ENCODE measurements around the gene OR2A1.
"Not testable (repeated sequence)": the region's sequence is repeated elsewhere in the genome, so short reads cannot be mapped to it uniquely, and the experiment has no call there.

The OR2A1 gene

DNA sequence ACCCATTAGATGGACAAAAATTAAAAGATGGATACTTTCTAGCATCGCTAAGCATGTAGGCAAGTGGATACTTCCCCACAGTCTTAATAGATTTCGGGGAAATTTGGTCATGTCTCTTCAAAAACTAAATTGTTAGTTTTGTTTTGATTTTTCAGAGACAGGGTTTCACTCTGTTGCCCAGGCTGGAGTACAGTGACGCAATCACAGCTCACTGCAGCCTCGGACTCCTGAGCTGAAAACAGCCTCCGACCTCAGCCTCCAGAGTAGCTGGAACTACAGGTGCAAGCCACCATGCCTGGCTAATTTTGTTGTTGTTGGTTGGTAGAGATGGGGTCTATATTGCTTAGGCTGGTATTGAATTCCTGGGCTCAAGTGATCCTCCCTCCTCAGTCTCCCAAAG is 13.6 kb downstream of the OR2A1 start:
- DNase-seq: not testable (repeated sequence)

DNA sequence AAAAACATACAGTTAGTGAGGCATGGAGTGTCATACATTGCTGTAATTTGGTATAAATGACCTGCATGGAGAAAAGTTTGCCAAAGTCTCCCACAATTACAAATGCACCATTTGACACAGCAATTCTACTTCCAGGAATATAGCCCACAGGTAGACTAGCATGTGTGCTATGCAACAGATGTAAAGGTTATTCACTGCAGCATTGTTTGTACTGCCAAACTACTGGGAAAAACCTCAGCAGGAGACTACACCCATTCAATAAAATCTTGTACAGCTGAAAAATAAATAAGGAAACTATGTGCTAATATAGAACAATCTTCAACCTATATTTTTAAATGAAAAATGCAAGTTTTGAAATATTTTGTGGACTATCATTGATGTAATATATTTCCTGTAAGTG is 17.8 kb downstream of the OR2A1 start:
- DNase-seq: not testable (repeated sequence)

GRCh38 chr7:144331221-144331995 is 19.2 kb downstream of the OR2A1 start:
- DNase-seq: not testable (repeated sequence)

- not testable (repeated sequence) for DNase-seq
Observed at GRCh38 chr7:144331996-144332288, 19.7 kb downstream of the OR2A1 start.

- DNase-seq: not testable (repeated sequence)
Observed at GRCh38 chr7:144348625-144349024, 36.4 kb downstream of the OR2A1 start.

- DNase-seq: not testable (repeated sequence)
Observed at GRCh38 chr7:144351667-144352066, 39.4 kb downstream of the OR2A1 start.

DNA sequence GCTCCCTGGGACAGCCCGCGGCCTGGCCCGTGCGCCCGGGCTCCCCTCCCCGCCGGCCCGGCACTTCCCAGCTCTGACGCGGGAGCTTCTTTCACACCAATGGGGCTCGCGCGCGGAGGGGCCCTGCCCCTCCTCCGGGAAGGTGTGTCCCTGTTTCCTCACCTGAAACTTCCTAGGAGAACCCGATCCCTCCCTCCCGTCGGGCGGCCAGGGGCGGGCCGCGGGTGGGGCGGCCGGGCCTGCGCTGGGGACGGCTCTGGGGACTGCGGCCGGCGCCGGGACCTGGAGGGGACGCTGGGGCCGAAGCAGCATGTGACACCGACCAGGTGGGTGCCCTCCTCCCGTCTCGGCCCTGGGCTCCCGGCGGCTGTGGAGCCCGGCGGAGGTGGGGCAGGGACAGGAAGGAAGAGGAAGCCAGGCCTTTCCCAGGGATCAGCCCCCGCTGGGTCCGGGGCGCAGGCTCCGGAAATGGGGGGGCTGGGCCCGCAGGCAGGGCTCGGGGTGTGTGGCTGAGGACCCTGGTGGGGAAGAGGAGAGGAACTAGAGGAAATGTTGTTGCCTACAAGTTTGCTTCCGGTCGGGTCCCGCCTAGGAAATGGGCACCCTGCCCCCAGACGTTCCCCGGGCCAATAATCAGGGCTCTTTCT is 43.1 kb downstream of the OR2A1 start, which contains the start of gene ARHGEF5:
Gene ARHGEF5, plus strand, starts transcription at position 227 of the 647 bp plus-strand sequence. CDS start 7,268 bp downstream, outside the sequence.
- DNase-seq: not testable (repeated sequence)

DNA sequence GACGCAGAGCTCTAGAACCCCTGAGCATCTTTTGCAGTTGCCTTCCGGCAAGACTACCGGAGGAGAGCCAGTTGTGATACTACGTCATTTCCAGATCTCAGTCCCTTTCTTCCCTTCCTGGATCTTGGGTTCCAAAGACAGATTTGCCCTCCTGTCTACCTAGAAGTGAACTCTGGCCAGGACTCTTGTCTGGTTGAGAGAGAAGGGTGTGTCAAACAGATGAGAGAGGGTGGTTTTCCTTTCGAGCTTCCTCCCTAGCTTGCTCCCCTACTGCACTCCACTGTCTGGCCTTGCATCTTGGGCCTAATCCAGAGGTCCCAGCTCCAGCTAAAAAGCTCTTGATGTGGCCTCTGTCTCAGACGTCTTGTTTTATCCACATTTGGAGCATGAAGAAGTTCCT is 44.0 kb downstream of the OR2A1 start:
- not testable (repeated sequence) for DNase-seq

- DNase-seq: not testable (repeated sequence)
Observed at GRCh38 chr7:144356860-144357259, 44.6 kb downstream of the OR2A1 start.

- not testable (repeated sequence) for DNase-seq
Observed at GRCh38 chr7:144362061-144362460, 49.8 kb downstream of the OR2A1 start.

GRCh38 chr7:144365523-144365922 is 53.3 kb downstream of the OR2A1 start:
- not testable (repeated sequence) for DNase-seq

DNA sequence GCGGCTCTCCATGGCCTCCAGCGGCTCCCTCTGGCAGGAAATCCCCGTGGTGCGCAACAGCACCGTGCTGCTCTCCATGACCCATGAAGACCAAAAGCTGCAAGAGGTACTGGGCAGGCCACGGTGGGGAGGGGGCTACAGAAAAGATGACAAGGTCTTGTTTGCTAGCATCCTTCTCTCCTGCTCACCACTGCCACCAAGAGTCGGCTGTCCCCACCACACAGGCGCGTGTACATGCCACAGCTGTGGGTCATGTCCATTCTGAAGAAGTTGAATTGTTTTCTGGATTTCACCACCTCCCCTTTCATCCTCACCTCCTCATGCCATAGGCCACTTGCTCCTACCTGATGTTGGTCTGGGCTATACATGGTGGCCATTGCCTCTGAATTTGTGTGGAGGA is 55.0 kb downstream of the OR2A1 start:
- DNase-seq: not testable (repeated sequence)

DNA sequence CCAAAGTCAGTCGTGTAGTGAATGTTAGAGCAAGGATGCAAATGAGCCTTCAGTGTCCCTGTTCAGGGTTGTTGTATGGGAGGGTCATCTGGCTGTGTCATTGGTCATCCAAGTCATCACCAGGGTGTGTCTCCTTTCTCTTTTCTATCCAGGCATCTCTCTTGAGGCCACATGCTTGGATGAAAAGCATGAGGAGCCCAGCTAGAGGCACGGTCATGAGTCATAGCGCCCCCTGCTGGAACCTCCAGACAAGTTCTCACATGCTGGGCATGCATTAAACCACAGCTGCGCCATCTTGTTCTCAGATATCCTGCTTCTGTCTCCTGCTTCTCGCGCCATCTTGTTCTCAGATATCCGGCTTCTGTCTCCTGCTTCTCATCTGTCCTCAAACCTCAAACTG is 57.0 kb downstream of the OR2A1 start:
- not testable (repeated sequence) for DNase-seq
